Epithelial cell of proximal tubule (primary cell): Measurements from ENCODE around the gene OR6X1. TPM values are rescaled to one million over a fixed set of nuclear protein-coding genes. Genes with fewer than 3 reads are reported as not detected.

Experiments used
- DNase-seq: peaks from one replicate; pipeline ENCODE4 v3.0.0-alpha.2; 2011; ENCODE audit warnings: low read depth
- H3K4me3 ChIP-seq: 2 replicates; pipeline ENCODE4 v1.5.1; 2011; ENCODE audit warnings: low read depth, mild to moderate bottlenecking, low read length
- CTCF ChIP-seq: conservative IDR thresholded peaks from 2 replicates; pipeline ENCODE4 v1.5.1; 2012; ENCODE audit warnings: low read depth, mild to moderate bottlenecking, low read length
- total RNA-seq: library from RNA; depleted of rRNA; stranded (reverse); fragments of >200 nt; gene quantifications from 2 replicates; pipeline ENCODE4 v1.2.3, GENCODE V29; 2015

The OR6X1 gene, protein sequence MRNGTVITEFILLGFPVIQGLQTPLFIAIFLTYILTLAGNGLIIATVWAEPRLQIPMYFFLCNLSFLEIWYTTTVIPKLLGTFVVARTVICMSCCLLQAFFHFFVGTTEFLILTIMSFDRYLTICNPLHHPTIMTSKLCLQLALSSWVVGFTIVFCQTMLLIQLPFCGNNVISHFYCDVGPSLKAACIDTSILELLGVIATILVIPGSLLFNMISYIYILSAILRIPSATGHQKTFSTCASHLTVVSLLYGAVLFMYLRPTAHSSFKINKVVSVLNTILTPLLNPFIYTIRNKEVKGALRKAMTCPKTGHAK
- total RNA-seq, result not detected in 2 replicates

- no peak for TF ChIP-seq CTCF
- DNase-seq, result no peak
- no peak within 1 kb of the TSS for H3K4me3 ChIP-seq
Measured at GRCh38 chr11:123754101-123754568, at the start of gene OR6X1. TSS of gene OR6X1 (minus strand) at chr11:123754518. CDS start at chr11:123754518, 0 bp downstream.

GRCh38 chr11:123801765-123802164, 47.4 kb upstream of the OR6X1 start:
- H3K4me3 ChIP-seq, result no peak overlapping the region
- DNase-seq, result no peak
- no peak for TF ChIP-seq CTCF

- no peak overlapping the region for H3K4me3 ChIP-seq
- DNase-seq, result no peak
- no peak for TF ChIP-seq CTCF
Measured at GRCh38 chr11:123800036-123800435, 45.7 kb upstream of the OR6X1 start.

DNA sequence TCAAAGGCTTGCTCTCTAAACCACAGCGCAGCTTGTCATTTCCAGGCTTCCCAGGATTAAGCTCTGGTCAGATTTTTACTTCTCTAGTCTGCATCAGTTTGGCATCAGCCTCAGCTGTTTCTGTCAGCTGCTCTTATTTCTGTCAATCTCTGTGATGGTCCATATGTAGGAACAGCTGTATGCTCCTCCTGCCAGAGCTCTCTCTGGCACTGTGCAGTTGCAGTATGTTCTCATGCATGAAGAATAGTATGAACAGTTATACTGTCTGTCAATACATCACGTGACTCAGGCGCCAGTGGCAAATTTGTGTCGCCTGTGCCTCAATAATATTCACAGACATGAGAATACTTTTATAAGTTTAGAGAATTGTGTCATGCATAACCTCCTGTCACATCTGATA, 45.1 kb upstream of the OR6X1 start:
- H3K4me3 ChIP-seq, result no peak overlapping the region
- no peak for TF ChIP-seq CTCF
- no peak for DNase-seq

GRCh38 chr11:123798513-123799252, 44.4 kb upstream of the OR6X1 start:
- no peak overlapping the region for H3K4me3 ChIP-seq
- no peak for DNase-seq
- no peak for TF ChIP-seq CTCF

- no peak for DNase-seq
- no peak overlapping the region for H3K4me3 ChIP-seq
- no peak for TF ChIP-seq CTCF
Measured at GRCh38 chr11:123798079-123798478, 43.8 kb upstream of the OR6X1 start.

DNA sequence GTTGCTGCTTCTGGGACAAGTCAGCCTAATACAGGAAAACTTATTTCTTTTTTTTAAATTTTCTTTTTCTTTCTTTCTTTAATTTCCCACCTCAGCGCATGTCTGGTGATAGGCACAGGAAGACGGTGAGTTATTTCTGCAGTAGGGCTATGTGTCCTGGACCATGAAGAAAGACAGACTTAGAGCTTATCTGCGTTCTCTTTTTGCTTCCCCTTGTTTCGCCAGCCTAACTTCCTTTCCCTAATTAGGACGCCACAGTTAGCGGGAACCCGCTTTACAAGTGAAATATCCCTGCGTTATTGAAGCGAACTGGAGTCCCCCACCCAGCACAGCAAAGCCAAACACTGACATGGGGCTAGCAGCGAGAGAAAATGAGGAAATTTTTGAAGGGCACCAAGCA, 43.2 kb upstream of the OR6X1 start:
- DNase-seq, result no peak
- no peak for TF ChIP-seq CTCF
- H3K4me3 ChIP-seq, result no peak overlapping the region
